NCI-H2029 treated with DMSO at 0.1 percent for 48 hours (cell line): ENCODE results near the gene ACSF3.

ENCODE experiments used
- DNase-seq: peaks from one replicate; lab custom pipeline; 2025; lab: John Stamatoyannopoulos, UW

ACSF3 gene

DNA sequence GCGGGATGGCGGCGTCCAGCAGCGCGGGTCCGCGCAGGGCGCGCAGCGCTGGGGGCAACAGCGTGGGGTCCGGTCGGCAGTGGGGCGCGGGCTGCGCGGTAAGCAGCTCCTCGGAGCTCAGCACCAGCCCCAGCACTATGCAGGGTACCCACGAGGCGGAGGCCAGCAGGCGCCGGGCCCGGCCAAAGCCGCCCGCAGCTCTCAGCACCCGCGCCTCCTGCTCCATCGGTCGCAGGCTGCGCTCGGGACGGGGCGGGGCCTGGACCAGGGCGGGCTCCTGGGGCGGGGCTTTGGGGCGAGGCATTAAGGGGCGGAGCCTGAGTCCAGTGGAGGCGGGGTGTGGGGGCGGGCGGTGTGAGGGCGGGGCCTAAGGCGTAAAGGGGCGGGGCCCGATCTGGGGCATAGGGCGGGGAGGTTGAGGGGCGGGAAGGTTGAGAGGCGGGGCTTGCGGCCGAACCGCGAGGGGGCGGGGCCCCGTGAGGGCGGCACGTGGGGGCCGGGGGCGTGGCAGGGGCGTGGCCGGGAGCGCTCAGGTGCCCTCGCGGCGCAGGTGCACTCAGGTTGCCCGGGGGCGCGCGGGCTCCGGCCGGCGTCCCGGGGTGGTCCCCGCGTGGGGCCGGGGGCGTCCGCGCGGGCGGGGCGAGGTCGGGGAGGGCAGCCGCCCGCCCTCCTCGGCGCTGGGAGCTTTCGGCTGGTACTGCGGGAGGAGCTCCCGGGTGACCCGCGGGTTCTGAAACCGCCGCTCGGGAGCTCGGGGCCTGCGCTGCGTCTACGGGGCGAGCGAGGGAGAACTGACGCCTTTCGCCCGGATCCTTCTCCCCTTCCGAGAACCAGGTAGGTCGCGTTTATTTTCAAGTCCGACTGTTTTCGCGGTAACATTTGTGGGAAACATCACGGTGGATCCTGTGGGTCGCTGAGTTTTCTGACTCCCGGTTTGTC lies 108.1 kb downstream of the ACSF3 start:
- peak; percentile 9 for DNase-seq

DNA sequence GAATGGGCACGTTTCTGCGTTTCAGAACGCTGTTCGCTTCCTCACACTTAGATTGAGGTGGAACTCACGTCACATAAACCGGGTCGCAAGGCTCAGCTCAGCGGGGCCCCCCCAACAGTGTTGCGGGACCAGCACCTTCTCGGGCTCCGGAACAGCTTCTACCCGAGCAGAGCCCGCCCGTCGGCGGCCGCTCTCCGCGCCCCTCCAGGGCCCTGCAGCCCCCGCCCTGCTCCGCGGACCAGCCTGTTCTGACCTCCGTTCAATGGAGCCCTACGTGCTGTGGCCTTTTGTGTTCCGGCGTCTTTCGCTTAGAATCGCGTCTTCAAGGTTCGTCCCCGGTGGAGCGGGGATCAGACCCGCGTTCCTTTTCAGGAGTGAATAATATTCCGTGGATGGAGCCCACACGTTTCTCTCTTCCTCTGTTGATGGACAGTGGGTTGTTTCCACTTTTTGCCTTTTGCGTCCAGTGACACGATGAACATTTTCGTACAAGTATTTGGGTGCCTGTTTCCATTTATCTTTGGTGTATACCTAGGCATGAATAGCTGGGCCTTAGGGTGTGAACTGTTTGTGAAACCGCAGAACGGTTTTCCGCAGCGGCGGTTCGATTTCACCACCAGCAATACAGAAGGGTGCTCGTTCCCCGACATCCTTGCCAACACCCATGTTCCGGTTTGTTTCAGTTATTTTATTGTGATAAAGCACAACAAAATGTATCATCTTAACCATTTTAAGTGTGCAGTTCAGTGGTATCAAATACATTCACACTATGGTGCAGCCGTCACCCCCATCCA lies 109.0 kb downstream of the ACSF3 start:
- no peak for DNase-seq
